Neural progenitor cell (in vitro differentiated cells): ENCODE results near the gene ALAS1. TPM values are rescaled to one million over a fixed set of nuclear protein-coding genes. Genes with fewer than 3 reads are reported as not detected.

Experiments
- DNase-seq: peaks from one replicate; pipeline ENCODE4 v3.0.0-alpha.2; 2016; ENCODE audit warnings: low spot score
- H2AFZ ChIP-seq: fragments of 200-600 bp; sonication (generic); replicated peaks from 2 replicates; pipeline ENCODE4 v1.6.1; 2016; ENCODE audit warnings: antibody characterized with exemption
- H3F3A ChIP-seq: fragments of 200-600 bp; sonication (generic); 2 replicates; pipeline ENCODE4 v1.6.1; 2016; ENCODE audit warnings: antibody characterized with exemption, low read depth
- H3K27ac ChIP-seq: fragments of 200-600 bp; sonication (generic); 2 replicates; pipeline ENCODE4 v1.5.1; 2016; ENCODE audit warnings: mild to moderate bottlenecking
- H3K27me3 ChIP-seq: fragments of 200-600 bp; sonication (generic); 2 replicates; pipeline ENCODE4 v1.6.1; 2016; ENCODE audit warnings: mild to moderate bottlenecking, moderate library complexity
- H3K36me3 ChIP-seq: fragments of 200-600 bp; sonication (generic); 2 replicates; pipeline ENCODE4 v1.5.1; 2016
- H3K4me1 ChIP-seq: fragments of 200-600 bp; sonication (generic); 2 replicates; pipeline ENCODE4 v1.6.1; 2016; ENCODE audit warnings: mixed run types
- H3K4me2 ChIP-seq: fragments of 200-600 bp; sonication (generic); 2 replicates; pipeline ENCODE4 v1.6.1; 2016
- H3K4me3 ChIP-seq: fragments of 200-600 bp; sonication (generic); 2 replicates; pipeline ENCODE4 v1.5.1; 2016
- H3K79me2 ChIP-seq: fragments of 200-600 bp; sonication (generic); 2 replicates; pipeline ENCODE4 v1.6.1; 2016; ENCODE audit warnings: low read depth
- H3K9ac ChIP-seq: fragments of 200-600 bp; sonication (generic); 2 replicates; pipeline ENCODE4 v1.6.1; 2016
- H3K9me3 ChIP-seq: fragments of 200-600 bp; sonication (generic); 2 replicates; pipeline ENCODE4 v1.5.1; 2016; ENCODE audit warnings: low read depth
- H4K20me1 ChIP-seq: fragments of 200-600 bp; sonication (generic); 2 replicates; pipeline ENCODE4 v1.6.1; 2016; ENCODE audit warnings: low read depth
- H3K27ac Mint-ChIP-seq: 3 replicates; pipeline ENCODE4 v1.8.0; 2021; ENCODE audit warnings: mixed read lengths
- H3K27me3 Mint-ChIP-seq: 2 replicates; pipeline ENCODE4 v1.8.0; 2022; ENCODE audit warnings: low read depth, mild to moderate bottlenecking, inconsistent platforms, moderate library complexity, mixed read lengths; ENCODE audit not compliant: insufficient read depth
- H3K36me3 Mint-ChIP-seq: 3 replicates; pipeline ENCODE4 v1.8.0; 2021; ENCODE audit warnings: mixed read lengths
- H3K4me1 Mint-ChIP-seq: 3 replicates; pipeline ENCODE4 v1.8.0; 2021; ENCODE audit warnings: mixed read lengths
- H3K4me3 Mint-ChIP-seq: 3 replicates; pipeline ENCODE4 v1.8.0; 2021; ENCODE audit warnings: mild to moderate bottlenecking, moderate library complexity, mixed read lengths
- H3K9me3 Mint-ChIP-seq: 3 replicates; pipeline ENCODE4 v1.8.0; 2020; ENCODE audit warnings: mixed read lengths
- EZH2 ChIP-seq: fragments of 200-600 bp; sonication (generic); IDR thresholded peaks from 2 replicates; pipeline ENCODE4 v1.6.1; 2017; ENCODE audit warnings: antibody characterized with exemption, mild to moderate bottlenecking, moderate library complexity
- EZH2phosphoT487 ChIP-seq: fragments of 200-600 bp; sonication (generic); IDR thresholded peaks from 2 replicates; pipeline ENCODE4 v1.6.1; 2017; ENCODE audit warnings: antibody characterized with exemption
- total RNA-seq: library from RNA; depleted of rRNA; stranded (reverse); fragments of >200 nt; gene quantifications from 2 replicates; pipeline ENCODE4 v1.2.3, GENCODE V29; 2015; ENCODE audit warnings: low replicate concordance
- TF ChIP-seq, protein P1 (sequence below): fragments of 200-600 bp; sonication (generic); IDR thresholded peaks from 2 replicates; pipeline ENCODE4 v1.5.1; 2017; ENCODE audit warnings: antibody characterized with exemption, mild to moderate bottlenecking

The ALAS1 gene
- 35.0 and 54.9 TPM in 2 replicates for total RNA-seq

DNA sequence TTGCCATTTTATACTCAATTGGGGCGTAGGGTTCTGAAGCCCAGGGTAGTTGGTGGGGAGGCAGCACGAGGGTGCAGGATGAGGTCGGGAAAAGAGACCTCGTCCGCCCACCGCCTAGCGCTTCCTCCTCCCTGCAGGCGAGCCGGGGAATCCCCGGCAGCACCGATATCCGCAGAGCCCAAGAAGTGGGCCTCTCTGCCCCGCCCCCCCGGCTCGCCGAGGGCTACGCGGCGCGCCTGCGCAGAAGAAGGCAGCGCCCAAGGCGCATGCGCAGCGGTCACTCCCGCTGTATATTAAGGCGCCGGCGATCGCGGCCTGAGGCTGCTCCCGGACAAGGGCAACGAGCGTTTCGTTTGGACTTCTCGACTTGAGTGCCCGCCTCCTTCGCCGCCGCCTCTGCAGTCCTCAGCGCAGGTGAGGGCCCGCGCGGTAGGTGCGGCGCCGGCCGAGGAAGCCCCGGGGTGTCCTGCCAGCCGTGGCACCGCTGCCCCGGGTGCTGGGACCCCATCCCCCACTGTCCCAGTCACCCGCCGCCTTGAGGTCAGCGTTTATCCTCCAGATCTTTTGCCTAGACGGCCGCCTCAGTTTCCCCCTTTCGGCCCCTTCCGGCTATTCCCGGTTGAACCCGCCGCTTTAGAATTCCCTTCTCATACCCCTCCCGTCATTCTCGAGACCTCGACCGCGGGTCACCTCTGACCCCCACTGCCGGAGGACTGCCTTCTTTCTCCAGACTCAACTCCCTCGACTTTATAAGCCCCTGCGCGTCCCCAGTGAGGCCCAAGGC is at the start of gene ALAS1:
Gene ALAS1, plus strand, starts transcription at position 319 of the 784 bp plus-strand sequence. CDS start 1,082 bp downstream, outside the sequence.
- Mint-ChIP-seq H3K4me1 (peaks cover 16% of the 10 kb centered on the region), H3K4me3 (peak within 1 kb of the TSS; percentile 99), H3K9me3 (no peaks in the 10 kb centered on the region), H3K27me3 (peaks cover 2% of the 10 kb centered on the region), H3K27ac (peak within 1 kb of the TSS; percentile 85), H3K36me3 (peaks cover 19% of the 10 kb centered on the region)
- Histone ChIP-seq H3K4me1 (peaks cover 9% of the 10 kb centered on the region), H3K4me3 (peak within 1 kb of the TSS; percentile 78), H3K9ac (peak within 1 kb of the TSS; percentile 75), H3K9me3 (no peaks in the 10 kb centered on the region), H3F3A (no peaks in the 10 kb centered on the region), H3K27me3 (no peaks in the 10 kb centered on the region), H3K79me2 (peaks cover 28% of the 10 kb centered on the region), H4K20me1 (peaks cover 12% of the 10 kb centered on the region), H3K27ac (no peak within 1 kb of the TSS), H2AFZ (peak within 1 kb of the TSS; percentile 87), H3K4me2 (peak within 1 kb of the TSS; percentile 91), H3K36me3 (peaks cover 16% of the 10 kb centered on the region)
- DNase-seq: peak; percentile 98
- TF ChIP-seq EZH2phosphoT487 (no peak), EZH2 (no peak)
- TF ChIP-seq, protein P1, sequence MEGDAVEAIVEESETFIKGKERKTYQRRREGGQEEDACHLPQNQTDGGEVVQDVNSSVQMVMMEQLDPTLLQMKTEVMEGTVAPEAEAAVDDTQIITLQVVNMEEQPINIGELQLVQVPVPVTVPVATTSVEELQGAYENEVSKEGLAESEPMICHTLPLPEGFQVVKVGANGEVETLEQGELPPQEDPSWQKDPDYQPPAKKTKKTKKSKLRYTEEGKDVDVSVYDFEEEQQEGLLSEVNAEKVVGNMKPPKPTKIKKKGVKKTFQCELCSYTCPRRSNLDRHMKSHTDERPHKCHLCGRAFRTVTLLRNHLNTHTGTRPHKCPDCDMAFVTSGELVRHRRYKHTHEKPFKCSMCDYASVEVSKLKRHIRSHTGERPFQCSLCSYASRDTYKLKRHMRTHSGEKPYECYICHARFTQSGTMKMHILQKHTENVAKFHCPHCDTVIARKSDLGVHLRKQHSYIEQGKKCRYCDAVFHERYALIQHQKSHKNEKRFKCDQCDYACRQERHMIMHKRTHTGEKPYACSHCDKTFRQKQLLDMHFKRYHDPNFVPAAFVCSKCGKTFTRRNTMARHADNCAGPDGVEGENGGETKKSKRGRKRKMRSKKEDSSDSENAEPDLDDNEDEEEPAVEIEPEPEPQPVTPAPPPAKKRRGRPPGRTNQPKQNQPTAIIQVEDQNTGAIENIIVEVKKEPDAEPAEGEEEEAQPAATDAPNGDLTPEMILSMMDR: peak; percentile 33

DNA sequence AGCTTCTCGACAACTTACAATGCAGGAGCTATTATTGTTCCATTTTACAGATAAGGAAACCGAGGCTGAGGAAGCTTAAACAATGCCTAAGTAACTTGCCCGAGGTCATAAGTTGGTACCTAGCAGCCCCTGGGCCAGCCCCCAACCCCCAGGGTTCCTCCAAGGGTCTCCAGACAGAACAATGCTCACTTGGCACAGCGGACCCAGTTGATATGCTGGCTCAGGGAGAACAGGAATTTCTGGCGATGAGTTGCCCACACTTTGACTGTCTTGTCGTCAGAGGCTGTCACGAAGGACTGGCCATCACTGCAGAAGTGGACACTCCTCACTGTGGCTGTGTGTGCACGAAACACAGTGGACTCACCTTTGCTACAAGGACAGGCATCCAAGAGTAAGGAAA is 48.9 kb upstream of the ALAS1 start:
- TF ChIP-seq EZH2: no peak
- no peak for TF ChIP-seq EZH2phosphoT487
- TF ChIP-seq, protein P1: no peak
- no peaks in the 10 kb centered on the region for H3K9me3 Mint-ChIP-seq
- no peak overlapping the region for H3K4me3 Mint-ChIP-seq
- H3F3A ChIP-seq: peaks cover 11% of the 10 kb centered on the region
- H3K9ac ChIP-seq: no peak overlapping the region
- H4K20me1 ChIP-seq: peaks cover 11% of the 10 kb centered on the region
- H3K9me3 ChIP-seq: no peaks in the 10 kb centered on the region
- H2AFZ ChIP-seq: no peak overlapping the region
- H3K4me1 ChIP-seq: peaks cover 10% of the 10 kb centered on the region
- peaks cover 30% of the 10 kb centered on the region for H3K79me2 ChIP-seq
- H3K4me2 ChIP-seq: no peak overlapping the region
- H3K36me3 Mint-ChIP-seq: peaks cover 6% of the 10 kb centered on the region
- H3K36me3 ChIP-seq: no peaks in the 10 kb centered on the region
- no peaks in the 10 kb centered on the region for H3K27me3 Mint-ChIP-seq
- no peaks in the 10 kb centered on the region for H3K27me3 ChIP-seq
- H3K4me3 ChIP-seq: no peak overlapping the region
- H3K27ac ChIP-seq: no peak overlapping the region
- DNase-seq: no peak
- peaks cover 18% of the 10 kb centered on the region for H3K4me1 Mint-ChIP-seq
- no peak overlapping the region for H3K27ac Mint-ChIP-seq

DNA sequence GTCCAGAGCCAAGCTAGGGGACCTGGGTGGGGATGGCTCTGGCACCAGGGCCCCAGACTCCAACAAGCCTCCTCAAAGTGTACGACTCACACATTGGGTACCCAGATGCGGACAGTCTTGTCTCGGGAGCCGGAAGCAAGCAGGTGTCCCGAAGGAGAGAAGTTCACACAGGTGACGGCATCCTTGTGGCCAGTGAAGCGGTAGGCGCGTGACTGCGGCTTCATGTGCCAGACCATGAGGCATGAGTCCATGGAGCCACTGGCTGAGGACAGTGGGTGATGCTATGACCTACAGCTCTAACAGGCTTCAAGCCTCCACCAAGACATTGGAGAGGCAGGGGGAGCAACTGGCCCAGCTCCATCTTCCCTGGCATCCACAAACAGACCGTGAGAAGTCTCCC is 48.2 kb upstream of the ALAS1 start:
- Mint-ChIP-seq H3K4me3 (no peak overlapping the region), H3K27ac (no peak overlapping the region), H3K36me3 (peaks cover 6% of the 10 kb centered on the region), H3K27me3 (no peaks in the 10 kb centered on the region), H3K4me1 (peaks cover 13% of the 10 kb centered on the region), H3K9me3 (no peaks in the 10 kb centered on the region)
- peaks cover 10% of the 10 kb centered on the region for H3F3A ChIP-seq
- peaks cover 31% of the 10 kb centered on the region for H3K79me2 ChIP-seq
- H3K27me3 ChIP-seq: no peaks in the 10 kb centered on the region
- H3K9me3 ChIP-seq: no peaks in the 10 kb centered on the region
- H3K9ac ChIP-seq: no peak overlapping the region
- H4K20me1 ChIP-seq: peaks cover 8% of the 10 kb centered on the region
- no peak overlapping the region for H3K4me3 ChIP-seq
- H3K4me1 ChIP-seq: peaks cover 8% of the 10 kb centered on the region
- no peak for DNase-seq
- H3K36me3 ChIP-seq: no peaks in the 10 kb centered on the region
- H3K4me2 ChIP-seq: no peak overlapping the region
- no peak overlapping the region for H2AFZ ChIP-seq
- H3K27ac ChIP-seq: no peak overlapping the region
- TF ChIP-seq, protein P1: no peak
- TF ChIP-seq EZH2phosphoT487 (no peak), EZH2 (no peak)
